Upper lobe of left lung (tissue), 4 donors: ENCODE measurements around the gene TMEM198.

Experiments
- EP300 ChIP-seq, 4 donors: sonication (generic); formaldehyde crosslinking; IDR thresholded peaks; one replicate each; pipeline ENCODE4 v1.5.1; 2017; ENCODE audit warnings: antibody characterized with exemption in 4 of 4, control low read depth in 2 of 4
- POLR2A ChIP-seq, 4 donors: fragments of 450-650 bp; IDR thresholded peaks; one replicate each; pipeline ENCODE4 v1.5.1; 2016 to 2017; ENCODE audit warnings: antibody characterized with exemption in 4 of 4, mild to moderate bottlenecking in 2 of 4
- TF ChIP-seq, protein P1 (sequence below), 6 experiments: fragments of 450-650 bp in 4 of 6; fragments of 200-600 bp in 2 of 6; sonication (generic) in 2 of 6; IDR thresholded peaks; one replicate each; pipeline ENCODE4 v1.5.1; 2016 to 2019; ENCODE audit warnings: antibody characterized with exemption in 6 of 6

- TF ChIP-seq, protein P1, sequence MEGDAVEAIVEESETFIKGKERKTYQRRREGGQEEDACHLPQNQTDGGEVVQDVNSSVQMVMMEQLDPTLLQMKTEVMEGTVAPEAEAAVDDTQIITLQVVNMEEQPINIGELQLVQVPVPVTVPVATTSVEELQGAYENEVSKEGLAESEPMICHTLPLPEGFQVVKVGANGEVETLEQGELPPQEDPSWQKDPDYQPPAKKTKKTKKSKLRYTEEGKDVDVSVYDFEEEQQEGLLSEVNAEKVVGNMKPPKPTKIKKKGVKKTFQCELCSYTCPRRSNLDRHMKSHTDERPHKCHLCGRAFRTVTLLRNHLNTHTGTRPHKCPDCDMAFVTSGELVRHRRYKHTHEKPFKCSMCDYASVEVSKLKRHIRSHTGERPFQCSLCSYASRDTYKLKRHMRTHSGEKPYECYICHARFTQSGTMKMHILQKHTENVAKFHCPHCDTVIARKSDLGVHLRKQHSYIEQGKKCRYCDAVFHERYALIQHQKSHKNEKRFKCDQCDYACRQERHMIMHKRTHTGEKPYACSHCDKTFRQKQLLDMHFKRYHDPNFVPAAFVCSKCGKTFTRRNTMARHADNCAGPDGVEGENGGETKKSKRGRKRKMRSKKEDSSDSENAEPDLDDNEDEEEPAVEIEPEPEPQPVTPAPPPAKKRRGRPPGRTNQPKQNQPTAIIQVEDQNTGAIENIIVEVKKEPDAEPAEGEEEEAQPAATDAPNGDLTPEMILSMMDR (IDR thresholded peaks at IDR 0.05): no peak
- TF ChIP-seq POLR2A (IDR thresholded peaks at IDR 0.05) (no peak), EP300 (IDR thresholded peaks at IDR 0.05) (no peak)
These were observed 35.4 kb upstream of the TMEM198 start for GRCh38 chr2:219508444-219508734.
